HAP-1 (cell line): ENCODE measurements around the gene KRT32.
A peak's percentile ranks its signal among the peaks of the same experiment; 100 is the strongest.
"Not testable (repeated sequence)": the region's sequence is repeated elsewhere in the genome, so short reads cannot be mapped to it uniquely, and the experiment has no call there.

Experiments used
- DNase-seq, 2 experiments: peaks; one replicate each; pipeline ENCODE4 v3.0.0-alpha.2; 2016 to 2020; ENCODE audit warnings: low spot score in 2 of 2
- H3K27me3 ChIP-seq: fragments of 250-450 bp; sonication (Bioruptor Pico); 2 replicates; pipeline ENCODE4 v1.5.1; 2020; ENCODE audit warnings: low read depth, mild to moderate bottlenecking, moderate library complexity
- H3K36me3 ChIP-seq: fragments of 250-450 bp; sonication (Bioruptor Pico); replicated peaks from 2 replicates; pipeline ENCODE4 v1.5.1; 2020; ENCODE audit warnings: mild to moderate bottlenecking
- H3K4me1 ChIP-seq: fragments of 250-450 bp; sonication (Bioruptor Pico); 2 replicates; pipeline ENCODE4 v1.5.1; 2020; ENCODE audit warnings: mild to moderate bottlenecking
- H3K4me3 ChIP-seq: fragments of 250-450 bp; sonication (Bioruptor Pico); 2 replicates; pipeline ENCODE4 v1.5.1; 2020; ENCODE audit warnings: mild to moderate bottlenecking, moderate library complexity
- H3K9me3 ChIP-seq: fragments of 250-450 bp; sonication (Bioruptor Pico); 2 replicates; pipeline ENCODE4 v1.5.1; 2020; ENCODE audit warnings: mild to moderate bottlenecking, moderate library complexity
- in situ Hi-C: fragments of 300-500 bp; cut with MboI; formaldehyde crosslinking; loops from 3 replicates; pipeline ENCODE4 v1.14.3; 2020; ENCODE audit warnings: low sequenced_read_pairs, inconsistent platforms, mixed read lengths

KRT32 gene

DNA sequence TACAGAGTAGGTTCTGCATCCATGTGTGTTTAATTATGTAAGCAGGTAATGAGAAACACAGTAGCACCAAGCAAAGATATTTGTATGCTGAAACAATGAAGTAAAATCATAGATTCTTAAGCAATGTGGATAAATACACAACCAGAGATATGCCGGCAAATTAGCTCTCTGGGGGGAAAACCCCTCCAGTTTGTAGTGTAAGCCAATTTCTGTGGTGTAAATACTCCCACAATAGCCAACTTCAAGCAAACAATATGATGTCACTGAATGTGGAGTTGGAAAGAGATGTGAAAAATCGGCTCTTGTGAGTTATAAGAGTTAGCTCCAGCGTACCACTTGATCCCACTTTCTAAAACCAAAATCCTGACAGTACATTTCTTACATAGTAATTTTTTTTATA lies 22.5 kb downstream of the KRT32 start:
- peaks cover 2% of the 10 kb centered on the region; the same call in 1 of the 2 replicates for H3K27me3 ChIP-seq

DNA sequence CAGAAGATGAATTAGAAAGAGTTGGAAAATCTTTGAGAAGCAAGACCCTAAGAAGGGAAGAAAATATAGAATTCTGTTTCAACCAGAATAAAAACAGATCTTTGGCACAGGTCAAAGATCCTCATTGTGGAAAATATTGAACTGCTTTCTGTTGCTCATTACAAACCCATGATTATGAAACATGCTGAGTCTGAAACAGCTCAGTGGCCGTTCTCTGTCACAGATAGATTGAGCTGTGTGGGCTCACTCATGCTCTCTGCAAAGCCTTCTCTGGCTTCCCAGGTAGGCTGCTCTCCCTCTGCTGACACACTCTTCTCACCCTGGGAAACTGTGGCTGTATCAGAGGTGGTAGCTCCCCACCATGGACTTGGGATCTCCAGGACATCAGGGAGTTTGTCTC lies 23.0 kb downstream of the KRT32 start:
- no peak for DNase-seq
- Histone ChIP-seq H3K4me3 (no peak overlapping the region), H3K27me3 (peaks cover 2% of the 10 kb centered on the region; the same call in 1 of the 2 replicates), H3K4me1 (no peaks in the 10 kb centered on the region), H3K9me3 (no peaks in the 10 kb centered on the region), H3K36me3 (no peaks in the 10 kb centered on the region)
- in situ Hi-C loops: no loop called here

More for the DNA sequence above, 22.5 kb downstream of the KRT32 start:
- H3K36me3 ChIP-seq: no peaks in the 10 kb centered on the region
- no peaks in the 10 kb centered on the region for H3K4me1 ChIP-seq
- in situ Hi-C loops: no loop called here
- no peak overlapping the region for H3K4me3 ChIP-seq
- no peak for DNase-seq
- no peaks in the 10 kb centered on the region for H3K9me3 ChIP-seq

DNA sequence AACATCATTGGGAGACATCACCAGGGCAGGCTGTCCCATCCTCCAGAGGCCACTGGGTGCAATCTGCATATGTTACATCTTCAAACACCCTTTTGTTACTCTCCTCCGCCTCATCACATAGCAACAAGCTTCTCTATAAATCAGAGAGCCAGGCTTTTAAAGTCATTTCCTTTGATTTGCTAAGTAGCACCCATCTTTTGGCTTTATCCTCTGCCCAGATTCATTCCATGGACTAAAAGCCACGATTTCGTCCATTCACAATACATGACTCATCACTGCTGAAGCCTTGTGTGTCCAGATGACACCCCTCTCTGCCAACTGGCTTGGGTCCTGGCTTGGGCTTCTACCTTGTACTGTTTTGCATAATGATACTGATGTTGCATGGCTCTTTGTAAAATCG lies 24.4 kb downstream of the KRT32 start:
- no peaks in the 10 kb centered on the region for H3K9me3 ChIP-seq
- no peaks in the 10 kb centered on the region for H3K36me3 ChIP-seq
- in situ Hi-C loops: no loop called here
- H3K4me3 ChIP-seq: no peak overlapping the region
- H3K27me3 ChIP-seq: peaks cover 2% of the 10 kb centered on the region; the same call in 1 of the 2 replicates
- no peak for DNase-seq
- no peaks in the 10 kb centered on the region for H3K4me1 ChIP-seq

DNA sequence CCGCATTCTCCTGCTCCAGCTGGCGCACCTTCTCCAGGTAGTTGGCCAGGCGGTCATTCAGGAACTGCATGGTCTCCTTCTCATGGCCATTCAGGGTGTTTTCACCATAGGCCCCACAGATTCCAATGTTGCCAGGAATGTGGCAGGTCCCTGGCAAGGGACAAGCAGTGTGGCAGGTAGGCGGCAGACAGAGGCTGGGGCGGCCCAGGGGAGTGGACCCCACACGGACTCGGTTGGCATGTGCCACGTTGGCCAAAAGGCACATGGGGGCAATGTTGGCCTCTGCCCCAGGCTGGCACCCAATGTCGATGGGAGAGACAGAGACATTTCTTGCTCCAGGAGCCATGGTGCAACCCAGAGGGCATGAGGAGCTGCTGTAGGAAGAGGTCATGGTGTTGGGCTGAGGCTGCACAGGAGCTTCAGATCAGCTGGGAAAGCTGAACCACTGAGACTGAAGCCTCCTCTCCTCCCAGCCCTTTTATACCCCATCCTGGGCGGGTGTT lies 26.6 kb downstream of the KRT32 start, which contains the start of gene KRT38:
Gene KRT38 (minus strand): TSS at position 453 of the 503 bp plus-strand sequence. CDS start 62 bp downstream, at position 391.
- H3K36me3 ChIP-seq: no peaks in the 10 kb centered on the region
- in situ Hi-C loops: no loop called here
- no peaks in the 10 kb centered on the region for H3K9me3 ChIP-seq
- no peaks in the 10 kb centered on the region for H3K4me1 ChIP-seq
- no peak for DNase-seq
- H3K4me3 ChIP-seq: no peak within 1 kb of the TSS
- peaks cover 2% of the 10 kb centered on the region; the same call in 1 of the 2 replicates for H3K27me3 ChIP-seq

DNA sequence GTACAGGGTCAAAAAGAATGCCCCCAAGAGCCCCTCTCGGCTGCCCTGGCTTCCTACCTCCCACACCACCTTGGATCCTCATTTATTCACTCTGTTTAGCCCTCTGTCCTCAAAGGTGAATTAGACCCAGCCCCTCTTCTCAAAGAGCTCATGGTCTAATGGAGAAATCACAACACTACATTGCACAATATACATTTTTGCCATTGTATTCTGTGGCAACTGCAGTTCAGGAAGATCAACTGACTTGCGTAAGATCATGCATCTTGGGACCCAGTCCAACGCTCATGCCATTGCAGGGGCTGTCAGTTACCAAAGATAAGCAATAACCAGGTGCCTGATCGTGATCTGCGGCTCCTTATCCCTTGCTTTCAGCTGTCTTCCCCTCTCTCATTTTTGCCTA lies 27.8 kb downstream of the KRT32 start:
- no peaks in the 10 kb centered on the region for H3K36me3 ChIP-seq
- peaks cover 6% of the 10 kb centered on the region for H3K27me3 ChIP-seq
- no peaks in the 10 kb centered on the region for H3K4me1 ChIP-seq
- no peak overlapping the region for H3K4me3 ChIP-seq
- in situ Hi-C loops: no loop called here
- no peak for DNase-seq
- H3K9me3 ChIP-seq: no peaks in the 10 kb centered on the region

DNA sequence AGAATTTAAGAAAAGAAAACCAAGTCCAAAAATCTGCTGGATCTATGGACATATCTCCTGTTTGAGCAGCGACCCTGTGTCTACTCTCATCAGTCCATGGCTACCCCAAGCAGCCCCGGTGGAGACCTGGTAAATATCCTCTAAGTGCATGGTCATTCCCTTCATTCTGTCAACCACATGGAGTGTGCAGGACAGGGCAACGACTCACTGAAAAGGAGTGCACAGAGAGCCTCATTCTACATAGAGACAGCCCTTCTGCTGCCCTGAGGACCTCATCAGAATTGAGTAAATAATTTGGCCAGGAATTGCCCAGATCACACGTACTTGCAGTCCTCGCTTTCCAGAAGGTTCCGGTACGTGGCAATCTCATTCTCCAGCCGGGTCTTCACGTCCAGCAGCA lies 29.4 kb downstream of the KRT32 start:
- peaks cover 5% of the 10 kb centered on the region; the same call in 1 of the 2 replicates for H3K27me3 ChIP-seq
- no peaks in the 10 kb centered on the region for H3K9me3 ChIP-seq
- no peak for DNase-seq
- in situ Hi-C loops: no loop called here
- H3K36me3 ChIP-seq: no peaks in the 10 kb centered on the region
- no peaks in the 10 kb centered on the region for H3K4me1 ChIP-seq
- no peak overlapping the region for H3K4me3 ChIP-seq

DNA sequence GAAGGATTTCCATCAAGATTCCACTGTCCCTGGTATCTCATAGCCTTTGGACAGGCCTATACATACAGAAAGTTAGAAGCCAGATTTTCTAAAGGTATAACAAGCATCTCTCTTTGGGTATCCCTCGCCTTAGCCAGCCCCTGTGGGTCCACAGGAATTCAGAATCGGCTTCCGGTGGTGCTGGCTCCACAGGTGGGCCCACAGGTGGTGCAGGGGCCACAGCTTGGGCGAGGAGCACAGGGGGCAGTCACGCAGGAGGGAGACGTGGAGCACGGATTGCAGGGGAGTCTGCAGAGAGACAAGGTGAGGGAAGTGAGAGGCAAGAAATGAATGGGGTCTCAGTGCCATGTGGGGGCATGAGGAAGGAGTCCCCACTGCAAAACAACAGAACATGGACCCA lies 29.9 kb downstream of the KRT32 start:
- Histone ChIP-seq H3K27me3 (peaks cover 5% of the 10 kb centered on the region; the same call in 1 of the 2 replicates), H3K9me3 (no peaks in the 10 kb centered on the region), H3K4me3 (no peak overlapping the region), H3K4me1 (no peaks in the 10 kb centered on the region), H3K36me3 (no peaks in the 10 kb centered on the region)
- in situ Hi-C loops: no loop called here
- no peak for DNase-seq

DNA sequence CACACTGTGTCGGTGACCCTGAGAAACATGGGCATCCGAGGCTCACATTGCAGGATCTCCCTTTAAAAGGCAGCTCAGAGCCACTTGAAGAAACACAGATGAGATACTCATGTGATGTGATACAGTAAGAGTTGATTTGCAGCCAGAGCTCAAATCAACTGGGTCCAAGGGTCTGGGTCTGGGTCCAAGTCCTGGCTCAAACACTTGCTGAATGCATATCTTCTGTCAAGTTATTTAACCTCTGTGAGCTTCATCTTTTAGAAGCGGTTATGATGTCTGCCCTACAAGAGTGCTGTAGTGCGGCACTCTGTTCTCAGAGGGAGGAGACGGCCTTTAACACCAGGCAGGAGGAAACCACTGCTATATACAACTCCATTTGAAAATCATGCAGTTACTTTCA lies 32.8 kb downstream of the KRT32 start:
- Histone ChIP-seq H3K27me3 (peaks cover 5% of the 10 kb centered on the region; the same call in 1 of the 2 replicates), H3K9me3 (no peaks in the 10 kb centered on the region), H3K4me1 (no peaks in the 10 kb centered on the region), H3K4me3 (no peak overlapping the region), H3K36me3 (no peaks in the 10 kb centered on the region)
- in situ Hi-C loops: no loop called here
- DNase-seq: no peak

DNA sequence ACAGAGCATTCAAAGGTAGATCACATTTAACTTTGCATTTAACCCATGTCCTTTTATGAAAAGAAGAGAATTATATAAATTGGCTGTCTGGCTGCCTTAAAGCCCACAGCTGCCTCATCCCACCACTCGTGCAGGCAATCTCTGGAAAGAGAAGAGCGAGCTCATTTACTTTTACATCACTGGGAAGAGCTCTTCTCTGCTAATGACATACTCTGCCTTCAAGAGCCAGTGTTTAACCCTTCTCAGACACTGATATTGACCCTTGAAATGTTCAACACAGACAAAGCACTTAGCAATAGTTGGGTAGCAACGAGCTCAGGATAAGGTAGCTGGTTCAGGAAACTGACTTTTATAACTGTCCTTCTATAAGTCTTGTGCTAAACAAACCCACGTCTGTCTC lies 33.2 kb downstream of the KRT32 start:
- Histone ChIP-seq H3K4me3 (no peak overlapping the region), H3K27me3 (peaks cover 5% of the 10 kb centered on the region; the same call in 1 of the 2 replicates), H3K36me3 (no peaks in the 10 kb centered on the region), H3K9me3 (no peaks in the 10 kb centered on the region), H3K4me1 (no peaks in the 10 kb centered on the region)
- in situ Hi-C loops: no loop called here
- no peak for DNase-seq

DNA sequence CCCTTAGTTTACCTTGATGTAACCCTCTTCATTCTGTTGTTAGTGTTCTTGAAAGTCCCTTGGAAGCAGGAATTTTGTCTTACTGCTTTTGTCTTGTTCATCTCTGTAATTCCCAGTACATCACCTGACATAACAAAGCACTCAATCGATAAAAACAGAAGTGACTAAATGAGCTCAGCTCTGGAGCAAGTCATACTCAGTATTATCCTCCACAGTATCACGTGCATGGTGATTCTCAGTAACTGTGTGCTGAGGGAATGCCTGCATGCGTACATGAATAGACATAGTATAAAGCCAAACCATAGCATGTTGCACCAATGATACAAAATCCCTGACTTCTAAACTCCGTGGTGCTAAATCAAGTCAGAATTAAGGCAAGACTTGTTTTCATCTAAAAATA lies 33.6 kb downstream of the KRT32 start:
- in situ Hi-C loops: no loop called here
- Histone ChIP-seq H3K27me3 (peaks cover 5% of the 10 kb centered on the region; the same call in 1 of the 2 replicates), H3K4me3 (no peak overlapping the region), H3K4me1 (no peaks in the 10 kb centered on the region), H3K36me3 (no peaks in the 10 kb centered on the region), H3K9me3 (no peaks in the 10 kb centered on the region)
- DNase-seq: no peak

DNA sequence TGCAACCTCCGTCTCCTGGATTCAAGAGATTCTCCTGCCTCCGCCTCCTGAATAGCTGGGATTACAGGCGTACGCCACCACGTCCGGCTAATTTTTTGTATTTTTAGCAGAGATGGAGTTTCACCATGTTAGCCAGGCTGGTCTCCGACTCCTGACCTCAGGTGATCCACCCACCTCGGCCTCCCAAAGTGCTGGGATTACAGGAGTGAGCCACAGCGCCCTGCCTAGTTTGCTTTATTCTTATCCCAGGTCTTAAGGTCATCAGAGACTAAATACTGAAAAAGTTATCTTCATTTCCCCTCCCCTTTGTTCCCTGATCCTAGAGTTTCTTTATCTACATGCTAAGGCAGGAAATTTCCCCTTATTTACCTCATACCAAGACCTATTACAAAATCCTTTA lies 36.8 kb downstream of the KRT32 start:
- in situ Hi-C loops, H3K27me3 ChIP-seq, DNase-seq, H3K9me3 ChIP-seq, H3K4me1 ChIP-seq, H3K36me3 ChIP-seq, H3K4me3 ChIP-seq: not testable (repeated sequence)

DNA sequence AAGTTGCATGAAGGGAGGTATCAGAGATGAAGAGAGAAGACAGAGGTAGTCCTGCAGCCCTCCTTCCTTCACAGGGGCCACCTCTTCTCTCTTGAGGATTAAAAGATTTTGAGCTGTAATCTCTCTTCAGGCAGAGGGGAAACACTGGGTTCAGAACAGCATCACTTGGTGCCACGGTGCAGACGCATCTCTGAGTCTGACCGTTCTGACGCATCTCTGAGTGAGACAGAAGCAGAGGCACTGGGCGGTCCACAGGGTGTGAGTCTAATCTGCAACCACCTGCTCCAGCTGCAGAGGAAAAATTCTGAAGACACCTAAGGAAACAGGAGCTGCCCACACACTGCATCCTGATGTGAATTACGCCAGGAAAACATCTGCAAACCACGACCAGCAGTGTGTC lies 37.5 kb downstream of the KRT32 start:
- Histone ChIP-seq H3K4me1 (no peaks in the 10 kb centered on the region), H3K27me3 (peaks cover 8% of the 10 kb centered on the region; the same call in 1 of the 2 replicates), H3K36me3 (no peaks in the 10 kb centered on the region), H3K4me3 (no peak overlapping the region), H3K9me3 (no peaks in the 10 kb centered on the region)
- no peak for DNase-seq
- in situ Hi-C loops: no loop called here

DNA sequence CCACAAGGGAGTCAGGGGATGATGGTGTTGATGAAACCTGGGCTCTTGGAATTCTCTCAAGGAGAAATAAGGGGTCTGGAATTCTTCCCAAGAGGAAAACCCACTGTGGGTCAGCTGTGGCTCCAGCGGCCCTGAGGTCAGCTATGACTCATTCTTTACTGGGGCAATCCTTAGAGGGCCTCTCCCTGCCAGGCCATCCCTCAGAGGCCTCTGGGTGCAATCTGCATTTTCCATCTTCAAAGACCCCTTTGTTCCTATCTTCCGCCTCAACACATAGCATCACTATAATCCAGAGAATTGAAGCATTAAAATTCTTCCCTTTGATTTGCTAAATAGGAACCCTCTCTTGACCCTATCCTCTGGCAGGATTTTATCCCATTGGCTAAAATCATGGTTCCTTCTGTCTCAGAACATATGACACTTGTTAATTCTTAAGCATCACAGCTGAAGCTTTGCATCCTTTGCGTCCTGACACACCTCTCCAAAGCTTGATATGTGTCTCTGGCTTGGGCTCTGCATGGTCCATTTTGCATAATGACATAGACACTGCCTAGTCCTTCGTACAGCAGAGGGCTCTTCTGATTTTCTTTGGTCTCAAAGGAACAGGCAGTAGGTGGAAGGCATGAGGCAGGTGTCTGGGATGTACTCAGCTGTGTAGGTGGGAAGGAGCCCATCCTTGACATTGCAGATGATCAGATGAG lies 38.4 kb downstream of the KRT32 start:
- H3K36me3 ChIP-seq: no peaks in the 10 kb centered on the region
- H3K9me3 ChIP-seq: no peaks in the 10 kb centered on the region
- DNase-seq: peak; percentile 43 to 82
- H3K27me3 ChIP-seq: peaks cover 2% of the 10 kb centered on the region; the same call in 1 of the 2 replicates
- in situ Hi-C loops: no loop called here
- no peak overlapping the region for H3K4me3 ChIP-seq
- no peaks in the 10 kb centered on the region for H3K4me1 ChIP-seq

DNA sequence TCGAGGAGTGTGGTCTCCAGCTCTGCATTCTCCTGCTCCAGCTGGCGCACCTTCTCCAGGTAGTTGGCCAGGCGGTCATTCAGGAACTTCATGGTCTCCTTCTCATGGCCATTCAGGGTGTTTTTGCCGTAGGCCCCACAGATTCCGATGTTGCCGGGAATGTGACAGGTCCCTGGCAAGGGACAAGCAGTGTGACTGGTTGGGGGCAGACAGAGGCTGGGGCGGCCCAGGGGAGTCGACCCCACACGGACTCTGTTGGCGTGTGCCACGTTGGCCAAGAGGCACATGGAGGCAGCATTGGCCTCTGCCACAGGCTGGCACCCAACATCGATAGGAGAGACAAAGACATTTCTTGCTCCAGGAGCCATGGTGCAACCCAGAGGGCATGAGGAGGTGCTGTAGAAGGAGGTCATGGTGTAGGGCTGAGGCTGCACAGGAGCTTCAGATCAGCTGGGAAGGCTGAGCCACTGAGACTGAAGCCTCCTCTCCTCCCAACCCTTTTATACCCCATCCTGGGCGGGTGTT lies 43.0 kb downstream of the KRT32 start, which contains the start of gene KRT37:
Gene KRT37 (minus strand): TSS at position 475 of the 525 bp plus-strand sequence. CDS start 62 bp downstream, at position 413.
- peaks cover 2% of the 10 kb centered on the region; the same call in 1 of the 2 replicates for H3K27me3 ChIP-seq
- no peaks in the 10 kb centered on the region for H3K9me3 ChIP-seq
- H3K36me3 ChIP-seq: no peaks in the 10 kb centered on the region
- no peak within 1 kb of the TSS for H3K4me3 ChIP-seq
- in situ Hi-C loops: no loop called here
- no peaks in the 10 kb centered on the region for H3K4me1 ChIP-seq
- no peak for DNase-seq
